Measurements from ENCODE around the gene ACD.

The ACD gene

GRCh38 chr16:67645397-67646121 lies 14.5 kb downstream of the ACD start:
- no peak for DNase-seq

GRCh38 chr16:67644038-67644437 lies 16.0 kb downstream of the ACD start:
- DNase-seq = no peak

- no peak for DNase-seq
Measured at GRCh38 chr16:67641779-67642708, 18.0 kb downstream of the ACD start.

GRCh38 chr16:67637625-67638024 lies 22.4 kb downstream of the ACD start:
- DNase-seq = no peak

- no peak for DNase-seq
Measured at GRCh38 chr16:67636713-67637112, 23.3 kb downstream of the ACD start.

GRCh38 chr16:67632415-67633172 lies 27.5 kb downstream of the ACD start:
- DNase-seq = no peak

- no peak for DNase-seq
Measured at GRCh38 chr16:67628216-67628615, 31.8 kb downstream of the ACD start.

GRCh38 chr16:67613808-67614207 lies 46.3 kb downstream of the ACD start:
- DNase-seq = no peak

GRCh38 chr16:67608364-67608763 lies 51.7 kb downstream of the ACD start:
- no peak for DNase-seq
